HG03442 (cell line): ENCODE results near the gene CTSF.
"Not testable (repeated sequence)": the region's sequence is repeated elsewhere in the genome, so short reads cannot be mapped to it uniquely, and the experiment has no call there.

Source experiments
- ATAC-seq: cut with Tn5 transposase; IDR thresholded peaks from one replicate; pipeline ENCODE4 v1.9.1; 2021; ENCODE audit warnings: mild to moderate bottlenecking, moderate library complexity; ENCODE audit not compliant: unreplicated experiment

The CTSF gene

GRCh38 chr11:66559866-66560676 lies 8.3 kb downstream of the CTSF start:
- ATAC-seq: no peak

GRCh38 chr11:66559142-66559865 lies 9.1 kb downstream of the CTSF start:
- no peak for ATAC-seq

GRCh38 chr11:66557733-66558326 lies 10.6 kb downstream of the CTSF start:
- ATAC-seq: no peak

GRCh38 chr11:66556086-66556485 lies 12.3 kb downstream of the CTSF start:
- no peak for ATAC-seq

GRCh38 chr11:66555416-66555815 lies 13.0 kb downstream of the CTSF start:
- no peak for ATAC-seq

- ATAC-seq: no peak
These were observed 13.8 kb downstream of the CTSF start for GRCh38 chr11:66554602-66555001.

- no peak for ATAC-seq
These were observed 17.5 kb downstream of the CTSF start for GRCh38 chr11:66550887-66551286.

- no peak for ATAC-seq
These were observed 18.7 kb downstream of the CTSF start for GRCh38 chr11:66549696-66550095.

GRCh38 chr11:66548774-66549630 lies 19.4 kb downstream of the CTSF start:
- ATAC-seq: no peak

- no peak for ATAC-seq
These were observed 20.4 kb downstream of the CTSF start for GRCh38 chr11:66548041-66548440.

- no peak for ATAC-seq
These were observed 20.8 kb downstream of the CTSF start for GRCh38 chr11:66547662-66548009.

- ATAC-seq: no peak
These were observed 21.3 kb downstream of the CTSF start for GRCh38 chr11:66546966-66547661.

- no peak for ATAC-seq
These were observed 21.9 kb downstream of the CTSF start, which contains the start of gene ACTN3 for GRCh38 chr11:66546368-66546965. Gene ACTN3, plus strand, starts transcription at chr11:66546903. Its CDS starts 35 bp downstream, at chr11:66546938.

GRCh38 chr11:66545701-66546367 lies 22.6 kb downstream of the CTSF start, which contains the start of gene ZDHHC24:
Gene ZDHHC24, minus strand, starts transcription at chr11:66546048. Its CDS starts 45 bp downstream, at chr11:66546003.
- peak; percentile 88 for ATAC-seq

- ATAC-seq: not testable (repeated sequence)
These were observed 23.5 kb downstream of the CTSF start for GRCh38 chr11:66544952-66545351.

GRCh38 chr11:66543263-66544107 lies 24.9 kb downstream of the CTSF start:
- no peak for ATAC-seq

- no peak for ATAC-seq
These were observed 26.0 kb downstream of the CTSF start for GRCh38 chr11:66542362-66542761.

GRCh38 chr11:66541892-66542291 lies 26.5 kb downstream of the CTSF start:
- no peak for ATAC-seq
